GM12875 (cell line): ENCODE data around the gene SLIT3.

ENCODE experiments used
- H3K4me3 ChIP-seq: one replicate; pipeline ENCODE4 v1.5.1; 2011; ENCODE audit warnings: low read depth, low read length, control low read depth
- TF ChIP-seq, protein P1 (sequence below): IDR thresholded peaks from 2 replicates; pipeline ENCODE4 v1.5.1; 2011; ENCODE audit warnings: low read depth, mild to moderate bottlenecking, control low read depth, inconsistent platforms, low read length, moderate library complexity, borderline replicate concordance; ENCODE audit not compliant: insufficient read depth

The SLIT3 gene

GRCh38 chr5:169286572-169287300 is 14.2 kb downstream of the SLIT3 start:
- H3K4me3 ChIP-seq = no peak overlapping the region
- TF ChIP-seq, protein P1, sequence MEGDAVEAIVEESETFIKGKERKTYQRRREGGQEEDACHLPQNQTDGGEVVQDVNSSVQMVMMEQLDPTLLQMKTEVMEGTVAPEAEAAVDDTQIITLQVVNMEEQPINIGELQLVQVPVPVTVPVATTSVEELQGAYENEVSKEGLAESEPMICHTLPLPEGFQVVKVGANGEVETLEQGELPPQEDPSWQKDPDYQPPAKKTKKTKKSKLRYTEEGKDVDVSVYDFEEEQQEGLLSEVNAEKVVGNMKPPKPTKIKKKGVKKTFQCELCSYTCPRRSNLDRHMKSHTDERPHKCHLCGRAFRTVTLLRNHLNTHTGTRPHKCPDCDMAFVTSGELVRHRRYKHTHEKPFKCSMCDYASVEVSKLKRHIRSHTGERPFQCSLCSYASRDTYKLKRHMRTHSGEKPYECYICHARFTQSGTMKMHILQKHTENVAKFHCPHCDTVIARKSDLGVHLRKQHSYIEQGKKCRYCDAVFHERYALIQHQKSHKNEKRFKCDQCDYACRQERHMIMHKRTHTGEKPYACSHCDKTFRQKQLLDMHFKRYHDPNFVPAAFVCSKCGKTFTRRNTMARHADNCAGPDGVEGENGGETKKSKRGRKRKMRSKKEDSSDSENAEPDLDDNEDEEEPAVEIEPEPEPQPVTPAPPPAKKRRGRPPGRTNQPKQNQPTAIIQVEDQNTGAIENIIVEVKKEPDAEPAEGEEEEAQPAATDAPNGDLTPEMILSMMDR = no peak

DNA sequence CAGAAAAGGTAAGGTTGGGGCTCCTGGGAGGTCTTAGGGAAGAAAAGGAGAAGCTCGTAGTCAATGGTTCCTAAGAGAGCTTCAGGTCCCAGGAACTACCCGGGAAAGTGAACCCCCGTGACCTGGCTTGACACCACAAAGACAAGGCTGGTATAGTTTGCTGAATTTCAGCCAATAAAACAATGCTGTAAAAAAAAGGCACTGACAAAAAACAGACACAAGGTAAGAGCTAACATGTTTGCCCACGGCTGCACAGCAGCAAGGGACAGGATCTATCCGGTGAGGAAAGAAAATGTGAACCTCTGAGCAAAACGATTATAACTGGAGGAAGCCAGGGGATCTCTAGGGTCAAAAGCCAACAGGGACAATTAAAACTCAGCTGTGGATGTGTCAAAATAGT is 17.1 kb downstream of the SLIT3 start:
- TF ChIP-seq, protein P1 = no peak
- H3K4me3 ChIP-seq = no peak overlapping the region

DNA sequence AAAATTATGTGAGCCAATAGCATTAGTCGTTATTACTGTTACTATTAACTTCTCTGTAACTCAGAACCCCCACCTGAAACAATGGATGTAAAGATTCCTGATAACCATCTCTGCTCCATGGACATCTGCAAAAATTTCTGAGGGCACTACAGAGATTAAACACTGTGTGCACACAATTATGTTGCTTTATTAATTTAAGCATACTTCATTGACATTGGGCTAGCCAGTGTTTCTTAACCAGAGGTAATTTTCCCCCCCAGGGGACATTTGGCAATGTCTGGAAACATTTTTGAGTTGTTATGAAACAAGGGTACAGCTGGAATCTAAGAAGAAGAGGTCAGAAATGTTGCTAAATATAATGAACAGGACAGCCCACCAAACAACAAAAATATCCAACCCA is 19.3 kb downstream of the SLIT3 start:
- TF ChIP-seq, protein P1 = no peak
- H3K4me3 ChIP-seq = no peak overlapping the region

GRCh38 chr5:169280696-169281095 is 20.2 kb downstream of the SLIT3 start:
- no peak overlapping the region for H3K4me3 ChIP-seq
- TF ChIP-seq, protein P1 = no peak

DNA sequence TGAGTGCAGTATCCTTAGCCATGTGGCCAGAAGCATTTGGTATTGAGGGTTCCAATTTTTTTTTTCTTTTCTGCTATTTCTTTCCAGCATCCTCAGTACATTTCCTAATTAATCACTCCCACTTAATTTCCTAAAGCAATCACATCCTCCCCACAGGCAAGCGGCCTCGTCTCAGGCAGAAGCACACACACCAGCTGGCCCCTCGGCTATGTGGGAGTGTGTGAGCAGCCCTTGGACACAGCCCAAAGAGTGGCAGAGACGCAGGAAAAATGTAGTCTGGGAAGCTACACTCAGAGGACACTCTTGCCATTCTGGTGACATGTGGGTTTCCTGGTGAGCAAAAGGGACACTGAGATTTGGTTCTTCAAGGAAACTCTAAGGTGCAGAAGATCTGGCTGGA is 20.7 kb downstream of the SLIT3 start:
- TF ChIP-seq, protein P1 = no peak
- H3K4me3 ChIP-seq = no peak overlapping the region

GRCh38 chr5:169279125-169279524 is 21.8 kb downstream of the SLIT3 start:
- no peak overlapping the region for H3K4me3 ChIP-seq

DNA sequence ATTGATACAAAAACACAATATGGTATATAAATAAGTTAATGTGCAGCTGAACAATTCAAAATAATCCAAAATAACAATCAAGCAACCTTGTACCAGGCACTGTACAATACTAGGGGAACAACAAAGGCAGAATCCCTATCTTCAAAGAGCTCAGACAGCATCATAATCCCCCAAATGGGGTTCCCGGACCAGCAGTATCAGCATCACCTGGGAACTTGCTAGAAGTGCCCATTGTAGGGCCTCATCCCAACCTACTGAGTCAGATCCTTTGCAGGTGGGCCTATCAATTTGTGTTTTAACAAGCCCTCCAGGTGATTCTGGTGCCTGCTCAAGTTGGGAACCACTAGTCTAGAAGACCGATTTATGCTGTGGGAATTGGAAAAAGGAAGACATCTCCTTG is 27.1 kb downstream of the SLIT3 start:
- TF ChIP-seq, protein P1 = no peak
- no peak overlapping the region for H3K4me3 ChIP-seq

More at GRCh38 chr5:169279125-169279524, 21.8 kb downstream of the SLIT3 start:
- TF ChIP-seq, protein P1 = no peak
